Ishikawa (cell line): ENCODE results near the gene NOP14.

Source experiments
- EP300 ChIP-seq: IDR thresholded peaks from 2 replicates; pipeline ENCODE4 v1.6.1; 2012; ENCODE audit warnings: borderline replicate concordance
- NFIC ChIP-seq: IDR thresholded peaks from 2 replicates; pipeline ENCODE4 v1.6.1; 2012
- REST ChIP-seq: IDR thresholded peaks from 2 replicates; pipeline ENCODE4 v1.6.1; 2012; ENCODE audit warnings: low read depth, mild to moderate bottlenecking
- YY1 ChIP-seq: IDR thresholded peaks from 2 replicates; pipeline ENCODE4 v1.6.1; 2012; ENCODE audit warnings: low read depth
- ZBTB7A ChIP-seq: IDR thresholded peaks from 2 replicates; pipeline ENCODE4 v1.6.1; 2012; ENCODE audit warnings: low read depth

GRCh38 chr4:2950221-2950989, 12.8 kb downstream of the NOP14 start:
- TF ChIP-seq ZBTB7A (no peak), REST (no peak), NFIC (no peak), YY1 (no peak), EP300 (no peak)
